WTC11 (cell line): Measurements from ENCODE around the gene HS3ST1.

Source experiments
- JUN ChIP-seq: sonication (generic); formaldehyde crosslinking; IDR thresholded peaks from 2 replicates; pipeline ENCODE4 v1.8.0; 2023; ENCODE audit warnings: mild to moderate bottlenecking, missing genetic modification reagents
- TF ChIP-seq, protein P1 (sequence below): fragments of 200-600 bp; IDR thresholded peaks from 2 replicates; pipeline ENCODE4 v1.8.0; 2022; ENCODE audit warnings: antibody characterized with exemption

DNA sequence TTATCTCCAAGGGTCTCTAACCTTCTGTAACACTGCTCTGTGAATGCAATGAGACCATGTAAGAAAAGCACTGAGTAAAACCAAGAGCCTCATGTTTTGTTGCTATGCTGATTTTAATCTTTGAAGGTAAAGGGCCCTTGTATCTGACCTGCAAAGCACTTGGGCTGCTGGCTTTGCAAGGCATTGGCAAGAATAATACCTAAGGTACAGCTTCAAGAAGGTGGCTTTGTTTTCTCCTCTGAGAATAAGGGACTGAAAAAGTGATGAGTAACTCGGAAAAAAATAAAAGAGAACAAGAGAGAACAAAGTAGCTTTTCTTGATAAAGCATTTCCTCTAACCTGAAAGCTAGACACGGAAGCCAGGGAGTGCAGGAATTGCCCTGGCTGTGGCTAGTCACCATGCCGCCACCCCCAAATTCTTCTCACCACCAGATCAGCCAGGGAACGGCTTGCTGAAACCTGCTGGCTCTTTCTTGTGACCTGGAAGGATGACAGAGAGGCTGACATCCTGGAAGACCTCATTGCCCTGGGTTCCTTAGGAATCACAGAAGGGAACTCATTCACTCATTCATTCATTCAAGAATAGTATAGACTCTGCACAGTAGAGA is 41.8 kb upstream of the HS3ST1 start:
- TF ChIP-seq, protein P1, sequence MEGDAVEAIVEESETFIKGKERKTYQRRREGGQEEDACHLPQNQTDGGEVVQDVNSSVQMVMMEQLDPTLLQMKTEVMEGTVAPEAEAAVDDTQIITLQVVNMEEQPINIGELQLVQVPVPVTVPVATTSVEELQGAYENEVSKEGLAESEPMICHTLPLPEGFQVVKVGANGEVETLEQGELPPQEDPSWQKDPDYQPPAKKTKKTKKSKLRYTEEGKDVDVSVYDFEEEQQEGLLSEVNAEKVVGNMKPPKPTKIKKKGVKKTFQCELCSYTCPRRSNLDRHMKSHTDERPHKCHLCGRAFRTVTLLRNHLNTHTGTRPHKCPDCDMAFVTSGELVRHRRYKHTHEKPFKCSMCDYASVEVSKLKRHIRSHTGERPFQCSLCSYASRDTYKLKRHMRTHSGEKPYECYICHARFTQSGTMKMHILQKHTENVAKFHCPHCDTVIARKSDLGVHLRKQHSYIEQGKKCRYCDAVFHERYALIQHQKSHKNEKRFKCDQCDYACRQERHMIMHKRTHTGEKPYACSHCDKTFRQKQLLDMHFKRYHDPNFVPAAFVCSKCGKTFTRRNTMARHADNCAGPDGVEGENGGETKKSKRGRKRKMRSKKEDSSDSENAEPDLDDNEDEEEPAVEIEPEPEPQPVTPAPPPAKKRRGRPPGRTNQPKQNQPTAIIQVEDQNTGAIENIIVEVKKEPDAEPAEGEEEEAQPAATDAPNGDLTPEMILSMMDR: no peak
- no peak for TF ChIP-seq JUN (CRISPR knock-in tag)
